ENCODE measurements around the gene LCE1C. TPM values are rescaled to one million over a fixed set of nuclear protein-coding genes. Genes with fewer than 3 reads are reported as not detected.

LCE1C gene
- total and polyA plus RNA-seq, 2 of the 4 experiments (the other 2 are of a cell fraction) = not detected

DNA sequence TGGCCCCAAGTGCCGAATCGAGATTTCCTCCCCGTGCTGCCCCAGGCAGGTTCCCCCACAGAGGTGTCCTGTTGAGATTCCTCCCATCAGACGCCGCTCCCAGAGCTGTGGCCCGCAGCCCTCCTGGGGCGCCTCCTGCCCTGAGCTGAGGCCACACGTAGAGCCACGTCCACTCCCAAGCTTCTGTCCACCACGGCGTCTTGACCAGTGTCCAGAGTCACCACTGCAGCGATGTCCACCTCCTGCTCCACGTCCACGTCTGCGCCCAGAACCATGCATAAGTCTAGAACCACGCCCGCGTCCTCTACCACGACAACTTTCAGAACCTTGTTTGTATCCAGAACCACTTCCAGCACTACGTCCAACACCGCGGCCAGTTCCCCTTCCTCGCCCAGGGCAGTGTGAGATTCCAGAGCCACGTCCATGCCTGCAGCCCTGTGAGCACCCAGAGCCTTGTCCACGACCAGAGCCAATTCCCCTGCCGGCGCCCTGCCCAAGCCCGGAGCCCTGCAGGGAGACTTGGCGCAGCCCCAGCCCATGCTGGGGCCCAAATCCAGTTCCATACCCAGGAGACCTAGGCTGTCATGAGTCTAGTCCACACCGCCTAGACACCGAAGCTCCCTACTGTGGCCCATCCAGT, 45.8 kb downstream of the LCE1C start:
- in situ Hi-C loops (cut with MboI; ENCODE audit: low sequenced_read_pairs) = no loop called here
- intact Hi-C loops (cut with micrococcal nuclease) = no loop called here
- no peak overlapping the region for H3K9ac ChIP-seq (ENCODE audit: low read depth, low read length)
- ChIA-PET POLR2A (ENCODE audit: unreplicated experiment) (no interaction called here), CTCF (no interaction called here)
- H3K56ac ChIP-seq (ENCODE audit: extremely low read depth, insufficient read depth, low read length) = no peak overlapping the region
- no peak overlapping the region for H2AK9ac ChIP-seq (replicated peaks; ENCODE audit: low read depth, low read length, poor library complexity)
- no peak overlapping the region for H2AFZ ChIP-seq (replicated peaks; ENCODE audit: low read length, poor library complexity)
- no peak overlapping the region for H2BK15ac ChIP-seq (ENCODE audit: low read depth, low read length)
- no peaks in the 10 kb centered on the region for H4K20me1 ChIP-seq (ENCODE audit: insufficient read depth, low read length)
- no peak overlapping the region for H3K4me2 ChIP-seq (ENCODE audit: low read depth, low read length)
- no peak overlapping the region for H3K23ac ChIP-seq (ENCODE audit: low read depth, low read length)
- H3K9me3 ChIP-seq (ENCODE audit: control insufficient read depth, insufficient read depth, low read length) = no peaks in the 10 kb centered on the region; the same call in 1 of the 2 replicates
- no peak for ATAC-seq (ENCODE audit: low read depth)
- H3K4ac ChIP-seq (ENCODE audit: low read depth, low read length) = no peak overlapping the region
- H3K27ac ChIP-seq (ENCODE audit: insufficient read depth, low read length) = no peak overlapping the region
- no peak overlapping the region for H4K5ac ChIP-seq (ENCODE audit: low read depth, low read length)
- H3K4me3 ChIP-seq (ENCODE audit: insufficient read depth, low read depth, low read length) = no peak overlapping the region
- H3K9me1 ChIP-seq (ENCODE audit: insufficient read depth, low read length) = no peaks in the 10 kb centered on the region
- H3K79me1 ChIP-seq (ENCODE audit: low read depth in 1 of 2, low read length in 2 of 2) = no peaks in the 10 kb centered on the region
- H3K14ac ChIP-seq (replicated peaks; ENCODE audit: low read depth, low read length) = no peak overlapping the region
- no peak overlapping the region for H2BK5ac ChIP-seq (ENCODE audit: low read depth, low read length, poor library complexity, severe bottlenecking)
- no peak overlapping the region for H2BK120ac ChIP-seq (ENCODE audit: low read depth, low read length)
- H4K8ac ChIP-seq (ENCODE audit: low read depth in 2 of 2, low read length in 2 of 2) = no peak overlapping the region
- no peak overlapping the region for H2AK5ac ChIP-seq (ENCODE audit: low read depth, low read length)
- H3K18ac ChIP-seq (ENCODE audit: low read depth, low read length) = no peak overlapping the region
- dilution Hi-C loops (cut with HindIII; ENCODE audit: low sequenced_read_pairs, unreplicated experiment) = no loop called here
- 72% methylated on average over 16 of the region's 31 CpGs; no CpG with 5 or more reads in 1 of the 2 experiments for WGBS, 2 experiments (ENCODE audit: extremely low coverage in 2 of 2, insufficient read length in 1 of 2)
- no peak overlapping the region for H4K91ac ChIP-seq (ENCODE audit: insufficient read depth, low read depth, low read length)
- DNase-seq = no peak
- H2BK20ac ChIP-seq (ENCODE audit: low read depth, low read length) = no peak overlapping the region
- BruUV-seq (replicated peaks) = no TSS peak
- no peaks in the 10 kb centered on the region for H3K36me3 ChIP-seq (ENCODE audit: control insufficient read depth, insufficient read depth, low read length)
- H3K27me3 ChIP-seq (ENCODE audit: control insufficient read depth, insufficient read depth, low read length) = no peaks in the 10 kb centered on the region
- H3K4me1 ChIP-seq (ENCODE audit: control insufficient read depth, insufficient read depth, low read length) = no peaks in the 10 kb centered on the region
- TF ChIP-seq, protein P1, sequence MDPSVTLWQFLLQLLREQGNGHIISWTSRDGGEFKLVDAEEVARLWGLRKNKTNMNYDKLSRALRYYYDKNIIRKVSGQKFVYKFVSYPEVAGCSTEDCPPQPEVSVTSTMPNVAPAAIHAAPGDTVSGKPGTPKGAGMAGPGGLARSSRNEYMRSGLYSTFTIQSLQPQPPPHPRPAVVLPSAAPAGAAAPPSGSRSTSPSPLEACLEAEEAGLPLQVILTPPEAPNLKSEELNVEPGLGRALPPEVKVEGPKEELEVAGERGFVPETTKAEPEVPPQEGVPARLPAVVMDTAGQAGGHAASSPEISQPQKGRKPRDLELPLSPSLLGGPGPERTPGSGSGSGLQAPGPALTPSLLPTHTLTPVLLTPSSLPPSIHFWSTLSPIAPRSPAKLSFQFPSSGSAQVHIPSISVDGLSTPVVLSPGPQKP (IDR thresholded peaks at IDR 0.05; ENCODE audit: borderline replicate concordance, low read depth, low read length) = no peak
- no peak for TF ChIP-seq RFX5 (IDR thresholded peaks at IDR 0.05; ENCODE audit: low read depth, low read length)
- no peak for TF ChIP-seq MAZ (IDR thresholded peaks at IDR 0.05; ENCODE audit: borderline replicate concordance, low read depth, low read length)
- TF ChIP-seq NFE2L2 (IDR thresholded peaks at IDR 0.05; ENCODE audit: low read depth, low read length) = no peak
- no peak for TF ChIP-seq RCOR1 (IDR thresholded peaks at IDR 0.05; ENCODE audit: insufficient replicate concordance, low read length)
- TF ChIP-seq, protein P2, sequence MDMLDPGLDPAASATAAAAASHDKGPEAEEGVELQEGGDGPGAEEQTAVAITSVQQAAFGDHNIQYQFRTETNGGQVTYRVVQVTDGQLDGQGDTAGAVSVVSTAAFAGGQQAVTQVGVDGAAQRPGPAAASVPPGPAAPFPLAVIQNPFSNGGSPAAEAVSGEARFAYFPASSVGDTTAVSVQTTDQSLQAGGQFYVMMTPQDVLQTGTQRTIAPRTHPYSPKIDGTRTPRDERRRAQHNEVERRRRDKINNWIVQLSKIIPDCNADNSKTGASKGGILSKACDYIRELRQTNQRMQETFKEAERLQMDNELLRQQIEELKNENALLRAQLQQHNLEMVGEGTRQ (IDR thresholded peaks at IDR 0.05; ENCODE audit: low read depth, low read length) = no peak
- no peak for TF ChIP-seq SMC3 (IDR thresholded peaks at IDR 0.05; ENCODE audit: low read depth, low read length)
- TF ChIP-seq CEBPB (IDR thresholded peaks at IDR 0.05; ENCODE audit: low read depth, low read length) = no peak
- TF ChIP-seq MAFK (IDR thresholded peaks at IDR 0.05; ENCODE audit: low read depth, low read length) = no peak
- TF ChIP-seq MXI1 (IDR thresholded peaks at IDR 0.05; ENCODE audit: borderline replicate concordance, low read depth, low read length) = no peak
- no peak for TF ChIP-seq RAD21 (IDR thresholded peaks at IDR 0.05; ENCODE audit: low read length)
- TF ChIP-seq, protein P3, sequence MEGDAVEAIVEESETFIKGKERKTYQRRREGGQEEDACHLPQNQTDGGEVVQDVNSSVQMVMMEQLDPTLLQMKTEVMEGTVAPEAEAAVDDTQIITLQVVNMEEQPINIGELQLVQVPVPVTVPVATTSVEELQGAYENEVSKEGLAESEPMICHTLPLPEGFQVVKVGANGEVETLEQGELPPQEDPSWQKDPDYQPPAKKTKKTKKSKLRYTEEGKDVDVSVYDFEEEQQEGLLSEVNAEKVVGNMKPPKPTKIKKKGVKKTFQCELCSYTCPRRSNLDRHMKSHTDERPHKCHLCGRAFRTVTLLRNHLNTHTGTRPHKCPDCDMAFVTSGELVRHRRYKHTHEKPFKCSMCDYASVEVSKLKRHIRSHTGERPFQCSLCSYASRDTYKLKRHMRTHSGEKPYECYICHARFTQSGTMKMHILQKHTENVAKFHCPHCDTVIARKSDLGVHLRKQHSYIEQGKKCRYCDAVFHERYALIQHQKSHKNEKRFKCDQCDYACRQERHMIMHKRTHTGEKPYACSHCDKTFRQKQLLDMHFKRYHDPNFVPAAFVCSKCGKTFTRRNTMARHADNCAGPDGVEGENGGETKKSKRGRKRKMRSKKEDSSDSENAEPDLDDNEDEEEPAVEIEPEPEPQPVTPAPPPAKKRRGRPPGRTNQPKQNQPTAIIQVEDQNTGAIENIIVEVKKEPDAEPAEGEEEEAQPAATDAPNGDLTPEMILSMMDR (conservative IDR thresholded peaks at IDR 0.05; ENCODE audit: low read depth, low read length) = no peak
- TF ChIP-seq POLR2A (IDR thresholded peaks at IDR 0.05; ENCODE audit: low read depth, low read length) = no peak
- no peak for TF ChIP-seq BHLHE40 (IDR thresholded peaks at IDR 0.05; ENCODE audit: low read depth, low read length)
- no peak for TF ChIP-seq FOS (IDR thresholded peaks at IDR 0.05; ENCODE audit: low read depth, low read length)

Data from IMR-90 (cell line).